GM19438 (cell line): Measurements from ENCODE around the gene ZDHHC11.
"Not testable (repeated sequence)": the region's sequence is repeated elsewhere in the genome, so short reads cannot be mapped to it uniquely, and the experiment has no call there.

ENCODE experiments used
- ATAC-seq: cut with Tn5 transposase; IDR thresholded peaks from one replicate; pipeline ENCODE4 v1.9.1; 2021; ENCODE audit warnings: low read depth; ENCODE audit not compliant: unreplicated experiment

The ZDHHC11 gene

DNA sequence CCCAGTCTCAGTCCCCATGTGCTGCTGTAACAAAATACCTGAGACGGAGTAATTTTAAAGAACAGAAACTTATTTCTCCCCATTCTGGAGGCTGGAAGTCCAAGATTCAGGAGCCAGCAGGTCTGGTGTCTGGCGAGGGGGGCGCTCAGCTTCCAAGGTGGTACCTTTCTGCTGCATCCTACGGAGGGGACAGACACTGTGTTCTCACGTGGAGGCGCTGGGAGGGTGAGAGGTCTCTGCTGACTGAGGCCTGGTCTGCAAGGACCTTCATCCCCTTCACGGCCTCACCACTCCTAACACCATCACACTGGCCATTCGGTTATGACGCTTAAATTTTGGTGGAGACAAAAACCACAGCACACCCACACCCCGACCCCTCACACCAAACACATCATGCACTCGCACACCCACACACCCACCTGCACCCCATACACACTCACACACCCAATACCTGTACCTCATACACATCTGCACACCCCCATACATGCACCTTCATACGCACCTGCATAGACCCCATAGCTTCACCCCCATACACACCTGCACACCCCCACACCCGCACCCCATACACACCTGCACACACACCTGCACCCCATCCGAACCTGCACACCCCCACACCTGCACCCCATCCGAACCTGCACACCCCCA is 9.8 kb upstream of the ZDHHC11 start:
- ATAC-seq, result no peak

DNA sequence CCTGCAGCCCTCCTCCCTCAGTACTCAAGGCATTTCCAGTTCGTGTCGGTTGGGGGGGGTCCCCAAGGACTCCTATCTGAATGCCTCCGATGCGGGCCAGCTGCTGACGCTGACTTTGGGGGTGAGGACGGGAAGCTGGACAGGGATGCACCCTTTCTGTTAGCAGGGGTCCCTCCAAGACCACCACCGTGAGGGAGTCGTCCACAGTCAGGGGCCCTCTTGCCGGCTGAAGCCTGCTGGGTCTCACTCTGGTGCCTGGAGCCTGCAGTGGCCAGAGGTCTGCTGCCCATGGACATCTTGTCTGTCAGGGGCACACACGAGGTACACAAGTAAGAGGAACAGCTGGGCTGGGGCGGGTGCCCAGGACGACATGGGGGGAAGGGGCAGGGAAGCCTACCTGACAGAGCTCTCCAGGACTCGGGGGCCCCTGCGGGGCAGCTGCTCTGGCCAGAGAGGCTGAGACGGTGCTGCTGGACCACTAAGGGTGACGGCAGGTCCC is 9.1 kb upstream of the ZDHHC11 start:
- ATAC-seq, result no peak

DNA sequence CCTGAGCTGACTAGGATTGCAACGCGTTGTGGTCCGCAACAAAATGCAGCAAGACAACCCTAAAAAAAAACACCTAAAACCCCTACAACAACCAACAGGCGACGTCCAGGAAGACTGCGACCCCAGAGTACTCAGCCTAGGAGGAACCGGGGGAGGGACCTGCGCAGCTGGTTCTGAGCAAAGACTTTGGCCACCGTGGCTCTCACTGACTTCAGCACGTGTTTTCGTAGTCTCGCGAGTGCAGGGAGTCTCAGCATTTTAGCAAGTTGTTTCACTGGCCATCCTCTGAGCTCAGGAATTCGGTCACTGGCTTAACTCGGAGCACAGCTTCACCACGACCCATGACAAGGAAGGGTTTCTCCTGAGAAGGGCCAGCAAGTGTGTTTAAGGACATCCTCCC is 8.6 kb upstream of the ZDHHC11 start:
- ATAC-seq, result no peak

DNA sequence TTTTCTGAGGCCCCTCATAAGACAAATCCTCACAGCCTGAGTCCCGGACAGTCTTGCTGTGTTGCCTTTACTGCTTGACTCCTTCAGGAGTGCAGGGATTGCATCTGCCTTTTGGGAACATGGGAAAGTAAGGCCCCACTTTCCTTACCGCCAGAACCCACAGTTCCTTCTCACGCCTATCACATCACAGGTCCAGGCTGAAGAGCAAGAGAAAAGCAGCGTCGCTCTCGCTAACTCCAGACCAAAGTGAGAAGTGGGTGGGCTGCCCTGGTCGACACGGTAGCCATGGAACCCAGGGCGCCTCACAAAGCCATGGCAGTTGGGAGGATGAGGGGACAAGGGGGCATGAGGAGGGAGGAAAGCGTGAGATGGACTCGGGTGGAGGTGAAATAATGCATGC is 7.9 kb upstream of the ZDHHC11 start:
- ATAC-seq, result no peak

DNA sequence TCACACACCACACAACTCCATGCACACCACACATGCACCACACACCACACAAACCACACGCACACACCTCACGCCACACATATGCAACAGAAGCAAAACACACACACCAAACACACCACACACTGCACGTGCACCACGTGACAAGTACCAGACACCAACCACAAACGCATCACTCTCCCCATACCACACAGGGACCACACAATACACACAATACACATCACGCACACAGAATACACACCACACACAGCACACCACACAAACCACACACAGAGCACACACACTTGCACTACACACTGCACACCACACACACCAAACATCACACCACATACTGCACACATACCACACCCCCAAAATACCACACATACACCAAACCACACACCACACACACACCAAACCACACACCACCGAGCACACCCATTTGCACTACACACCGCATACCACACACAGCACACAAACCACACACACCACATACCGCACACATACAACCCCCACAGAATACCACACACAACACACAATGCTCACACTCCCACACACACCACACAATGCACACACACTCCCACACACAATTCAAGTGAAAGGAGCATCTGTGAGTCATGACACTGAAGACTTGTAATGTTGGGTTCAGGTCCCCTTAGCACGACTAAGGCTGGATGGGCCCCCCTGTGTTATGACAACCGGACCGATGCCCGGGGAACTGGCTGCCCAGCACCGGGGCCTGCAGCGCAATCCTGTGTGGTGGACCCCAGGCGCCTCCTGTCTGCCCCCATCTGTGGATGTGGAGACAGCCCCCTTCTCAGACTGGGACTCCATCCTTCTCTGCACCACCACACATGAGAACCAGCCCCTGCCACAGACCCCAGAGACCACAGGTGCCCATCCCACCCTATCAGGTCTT is 6.0 kb upstream of the ZDHHC11 start:
- ATAC-seq, result no peak

DNA sequence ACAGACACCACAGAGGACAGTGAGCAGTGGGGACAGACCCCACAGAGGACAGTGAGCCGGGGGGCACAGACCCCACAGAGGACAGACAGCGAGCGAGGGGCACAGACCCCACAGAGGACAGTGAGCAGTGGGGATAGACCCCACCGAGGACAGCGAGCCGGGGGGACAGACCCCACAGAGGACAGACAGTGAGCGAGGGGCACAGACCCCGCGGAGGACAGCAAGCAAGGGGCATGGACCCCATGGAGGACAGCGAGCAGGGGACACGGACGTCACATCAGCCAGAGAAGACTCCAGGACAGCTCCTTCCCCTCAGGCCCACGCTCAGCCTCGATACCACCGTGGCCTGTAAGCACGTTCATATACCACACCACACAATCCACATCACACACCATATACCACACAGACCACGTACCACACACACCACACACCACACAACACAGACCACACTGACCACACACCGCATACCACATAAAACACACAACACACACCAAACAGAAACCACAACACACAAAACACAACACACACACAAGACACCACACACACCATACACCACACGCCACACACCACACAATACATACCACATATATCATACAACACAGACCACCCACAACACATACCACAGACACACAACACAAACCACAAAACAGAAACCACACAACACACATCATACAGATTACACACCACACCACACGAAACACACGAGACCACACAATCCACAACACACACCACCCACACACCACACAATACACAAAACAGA is 5.2 kb upstream of the ZDHHC11 start:
- ATAC-seq, result no peak

DNA sequence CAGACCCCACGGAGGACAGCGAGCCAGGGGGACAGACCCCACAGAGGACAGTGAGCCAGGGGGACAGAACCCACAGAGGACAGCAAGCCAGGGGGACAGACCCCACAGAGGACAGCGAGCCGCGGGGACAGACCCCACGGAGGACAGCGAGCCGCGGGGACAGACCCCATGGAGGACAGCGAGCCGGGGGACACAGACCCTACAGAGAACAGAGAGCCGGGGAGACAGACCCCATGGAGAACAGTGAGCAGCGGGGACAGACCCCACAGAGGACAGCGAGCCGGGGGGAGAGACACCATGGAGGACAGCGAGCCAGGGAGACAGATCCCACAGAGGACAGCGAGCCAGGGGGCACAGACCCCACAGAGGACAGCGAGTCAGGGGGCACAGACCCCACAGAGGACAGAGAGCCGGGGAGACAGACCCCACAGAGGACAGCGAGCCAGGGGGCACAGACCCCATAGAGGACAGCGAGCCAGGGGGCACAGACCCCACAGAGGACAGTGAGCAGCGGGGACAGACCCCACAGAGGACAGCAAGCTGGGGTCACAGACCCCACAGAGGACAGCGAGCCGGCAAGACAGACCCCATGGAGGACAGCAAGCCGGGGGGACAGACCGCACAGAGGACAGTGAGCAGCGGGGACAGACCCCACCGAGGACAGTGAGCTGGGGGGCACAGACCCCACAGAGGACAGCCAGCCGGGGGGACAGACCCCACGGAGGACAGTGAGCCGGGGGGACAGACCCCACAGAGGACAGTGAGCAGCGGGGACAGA is 4.4 kb upstream of the ZDHHC11 start:
- ATAC-seq, result no peak

DNA sequence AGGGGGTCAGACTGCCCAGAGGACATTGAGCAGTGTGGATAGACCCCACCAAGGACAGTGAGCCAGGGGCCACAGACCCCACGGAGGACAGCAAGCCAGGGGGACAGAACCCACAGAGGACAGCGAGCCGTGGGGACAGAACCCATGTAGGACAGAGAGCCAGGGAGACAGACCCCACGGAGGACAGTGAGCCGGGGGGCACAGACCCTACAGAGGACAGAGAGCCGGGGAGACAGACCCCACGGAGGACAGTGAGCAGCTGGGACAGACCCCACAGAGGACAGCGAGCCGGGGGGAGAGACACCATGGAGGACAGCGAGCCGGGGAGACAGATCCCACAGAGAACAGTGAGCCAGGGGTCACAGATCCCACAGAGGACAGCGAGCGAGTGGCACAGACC is 3.4 kb upstream of the ZDHHC11 start:
- no peak for ATAC-seq

DNA sequence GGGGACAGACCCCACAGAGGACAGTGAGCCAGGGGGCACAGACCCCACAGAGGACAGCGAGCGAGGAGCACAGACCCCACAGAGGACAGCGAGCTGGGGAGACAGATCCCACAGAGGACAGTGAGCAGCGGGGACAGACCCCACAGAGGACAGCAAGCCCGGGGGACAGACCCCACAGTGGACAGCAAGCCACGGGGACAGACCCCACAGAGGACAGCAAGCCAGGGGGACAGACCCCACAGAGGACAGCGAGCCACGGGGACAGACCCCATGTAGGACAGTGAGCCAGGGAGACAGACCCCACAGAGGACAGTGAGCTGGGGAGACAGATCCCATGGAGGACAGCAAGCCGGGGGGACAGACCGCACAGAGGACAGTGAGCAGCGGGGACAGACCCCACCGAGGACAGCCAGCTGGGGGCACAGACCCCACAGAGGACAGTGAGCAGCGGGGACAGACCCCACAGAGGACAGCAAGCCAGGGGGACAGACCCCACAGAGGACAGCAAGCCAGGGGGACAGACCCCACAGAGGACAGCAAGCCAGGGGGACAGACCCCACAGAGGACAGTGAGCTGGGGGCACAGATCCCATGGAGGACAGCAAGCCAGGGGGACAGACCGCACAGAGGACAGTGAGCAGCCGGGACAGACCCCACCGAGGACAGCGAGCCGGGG is 2.8 kb upstream of the ZDHHC11 start:
- ATAC-seq, result not testable (repeated sequence)

DNA sequence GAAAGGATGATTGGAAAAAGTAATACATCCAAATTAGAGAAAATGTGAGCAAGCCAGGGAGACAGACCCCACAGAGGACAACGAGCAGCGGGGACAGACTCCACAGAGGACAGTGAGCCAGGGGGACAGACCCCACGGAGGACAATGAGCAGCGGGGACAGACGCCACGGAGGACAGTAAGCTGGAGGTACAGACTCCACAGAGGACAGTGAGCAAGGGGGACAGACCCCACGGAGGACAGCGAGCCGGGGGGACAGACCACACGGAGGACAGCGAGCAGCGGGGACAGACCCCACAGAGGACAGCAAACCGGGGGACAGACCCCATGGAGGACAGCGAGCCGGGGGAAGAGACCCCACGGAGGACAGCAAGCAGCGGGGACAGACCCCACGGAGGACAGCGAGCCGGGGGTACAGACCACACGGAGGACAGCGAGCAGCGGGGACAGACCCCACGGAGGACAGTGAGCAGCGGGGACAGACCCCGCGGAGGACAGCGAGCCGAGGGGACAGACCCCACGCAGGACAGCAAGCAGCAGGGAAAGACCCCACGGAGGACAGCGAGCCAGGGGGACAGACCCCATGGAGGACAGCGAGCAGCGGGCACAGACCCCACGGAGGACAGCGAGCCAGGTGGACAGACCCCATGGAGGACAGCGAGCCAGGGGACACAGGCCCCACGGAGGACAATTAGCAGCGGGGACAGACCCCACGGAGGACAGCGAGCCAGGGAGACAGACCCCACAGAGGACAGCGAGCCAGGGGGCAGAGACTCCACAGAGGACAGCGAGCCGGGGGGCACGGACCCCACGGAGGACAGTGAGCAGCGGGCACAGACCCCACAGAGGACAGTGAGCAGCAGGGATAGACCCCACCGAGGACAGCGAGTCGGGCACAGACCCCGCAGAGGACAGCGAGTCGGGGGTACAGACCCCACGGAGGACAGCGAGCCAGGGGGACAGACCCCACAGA is 1.9 kb upstream of the ZDHHC11 start:
- ATAC-seq, result no peak

DNA sequence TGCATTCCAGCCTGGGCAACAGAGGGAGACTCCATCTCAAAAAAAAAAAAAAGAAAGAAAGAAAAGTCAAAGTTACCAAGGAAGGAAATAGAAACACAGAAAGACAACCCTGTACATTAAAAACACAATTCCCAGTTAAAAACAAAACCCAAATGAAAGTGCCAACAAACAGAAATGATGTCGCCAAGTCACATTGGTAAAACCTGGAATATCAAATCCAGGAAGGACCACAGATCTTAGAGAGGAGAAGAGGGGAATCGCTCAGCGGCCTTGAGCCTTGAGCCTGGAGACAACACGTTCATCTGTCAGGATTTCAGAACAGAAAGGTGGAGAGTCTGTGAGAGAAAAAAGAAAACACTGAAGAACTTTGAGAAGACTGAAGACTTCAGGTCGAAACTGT is 1.2 kb upstream of the ZDHHC11 start:
- no peak for ATAC-seq

DNA sequence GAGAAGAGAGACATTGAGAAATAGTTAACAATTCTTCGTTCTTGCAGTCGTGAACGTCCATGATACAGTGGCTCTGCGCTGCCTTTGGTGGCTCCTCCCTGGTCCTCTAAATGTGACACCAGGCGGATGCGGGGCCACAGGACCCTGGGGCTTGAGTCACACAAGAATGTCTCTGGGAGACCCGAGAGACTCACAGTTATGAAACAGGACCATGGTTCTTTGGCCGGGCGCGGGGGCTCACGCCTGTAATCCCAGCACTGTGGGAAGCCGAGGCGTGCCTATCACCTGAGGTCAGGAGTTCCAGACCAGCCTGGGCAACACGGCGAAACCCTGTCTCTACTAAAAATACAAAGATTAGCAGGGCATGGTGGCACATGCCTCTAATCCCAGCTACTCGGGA is 767 bp upstream of the ZDHHC11 start:
- ATAC-seq, result no peak

DNA sequence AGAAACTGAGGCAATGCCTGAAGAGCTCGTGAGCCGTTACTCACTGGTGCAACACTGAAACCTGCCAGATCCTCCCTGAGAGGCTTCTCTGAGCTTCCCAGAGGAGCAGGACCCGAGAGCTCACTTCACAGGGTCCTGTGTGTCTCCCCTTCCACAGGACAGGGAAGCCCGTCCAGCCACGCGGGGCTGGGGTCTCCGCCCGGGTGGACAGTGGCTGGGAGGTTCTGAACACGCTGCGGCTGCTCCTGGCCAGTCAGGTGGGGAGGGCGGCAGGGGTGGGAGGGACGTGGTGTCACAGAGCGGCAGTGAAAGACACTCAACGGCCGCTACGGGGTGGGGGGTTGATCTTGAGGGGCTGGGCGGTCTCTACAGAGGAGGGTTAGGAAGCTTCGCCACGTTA is 290 bp upstream of the ZDHHC11 start:
- no peak for ATAC-seq

DNA sequence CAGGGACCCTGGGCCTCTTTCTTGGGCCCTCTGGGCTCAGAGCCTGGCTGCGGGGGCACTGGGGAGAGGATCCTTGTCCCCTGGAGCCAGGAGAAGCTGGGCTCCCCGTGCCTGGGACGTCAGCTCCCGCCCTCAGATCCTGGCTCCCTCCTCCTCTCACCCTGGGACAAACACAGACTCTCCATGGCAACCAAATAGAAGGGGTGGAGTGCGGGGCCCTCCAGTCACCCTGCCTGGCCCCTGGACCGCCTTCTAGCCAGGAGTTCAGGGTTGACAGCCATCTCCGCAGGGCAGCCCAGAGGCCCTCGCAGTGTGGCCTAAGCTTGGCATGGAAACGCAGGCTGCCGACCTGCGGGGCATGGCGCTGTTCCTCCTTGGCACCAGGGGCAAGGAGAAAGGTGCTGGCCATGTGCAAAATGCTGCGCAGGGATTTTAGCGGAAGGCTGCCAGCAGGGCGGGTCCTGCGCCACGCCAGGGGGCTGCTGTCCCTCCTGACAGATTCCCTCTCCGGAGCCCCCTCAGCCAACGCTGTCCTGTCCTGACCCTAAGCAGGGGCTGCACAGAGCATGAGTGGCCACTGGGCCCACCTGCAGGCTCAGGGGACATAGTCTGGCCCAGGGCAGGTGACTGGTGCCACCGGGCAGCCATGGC is 1.0 kb downstream of the ZDHHC11 start:
- no peak for ATAC-seq

DNA sequence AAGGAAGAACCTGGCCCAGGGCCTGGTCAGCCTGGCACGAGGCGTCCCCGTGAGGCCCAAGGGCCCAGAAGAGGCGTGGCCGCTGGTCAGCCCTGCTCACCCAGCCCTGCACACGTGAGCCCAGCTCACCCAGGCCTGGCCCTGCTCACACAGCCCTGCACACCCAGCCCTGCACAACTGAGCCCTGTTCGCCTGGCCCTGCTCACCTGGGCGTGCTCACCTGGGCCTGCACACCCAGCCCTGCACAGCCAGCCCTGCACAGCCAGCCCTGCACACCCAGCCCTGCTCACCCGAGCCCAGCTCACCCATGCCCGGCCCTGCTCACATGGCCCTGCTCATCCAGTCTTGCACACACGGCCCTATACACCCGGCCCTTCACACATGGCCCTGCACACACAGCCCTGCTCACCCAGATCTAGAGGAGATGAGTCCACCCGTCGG is 2.1 kb downstream of the ZDHHC11 start:
- no peak for ATAC-seq

DNA sequence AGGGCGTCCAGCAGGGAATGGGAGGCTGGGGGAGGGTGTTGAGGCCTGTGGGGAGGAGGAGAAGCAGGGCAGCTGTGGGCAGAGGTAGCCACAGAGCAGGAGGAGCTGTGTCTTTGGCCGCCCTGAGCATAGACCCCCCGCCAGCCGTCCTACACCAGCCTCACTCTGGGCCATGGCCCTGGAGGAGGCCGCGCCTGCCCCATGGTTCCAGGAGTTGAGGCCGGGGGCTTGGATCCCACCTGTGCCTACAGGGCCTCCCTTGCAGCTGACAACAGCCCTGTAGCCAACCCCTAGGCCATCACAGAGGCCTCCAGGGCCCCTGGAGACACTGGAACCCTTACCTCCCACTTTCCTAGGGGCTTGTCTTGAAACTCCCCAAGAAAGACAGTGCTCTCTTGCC is 3.0 kb downstream of the ZDHHC11 start:
- ATAC-seq, result not testable (repeated sequence)

DNA sequence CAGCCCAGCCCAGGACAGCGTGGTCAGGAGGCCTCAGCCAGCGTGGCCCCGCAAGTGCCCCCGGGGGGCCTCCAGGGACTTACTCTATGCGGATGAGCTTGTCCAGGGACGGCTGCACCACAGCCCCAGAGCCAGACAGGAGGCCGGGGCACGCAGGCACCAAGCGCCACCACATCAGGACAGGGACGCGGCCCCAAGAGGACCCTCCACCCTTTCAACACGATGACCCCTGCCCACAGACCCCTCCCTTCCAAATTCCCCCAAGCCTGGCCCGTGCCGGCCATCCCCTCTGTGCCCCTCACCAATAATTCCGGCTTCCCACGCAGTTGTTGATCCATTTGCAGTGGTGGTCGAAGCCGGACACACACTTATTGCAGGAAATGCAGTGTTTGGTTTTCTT is 3.6 kb downstream of the ZDHHC11 start:
- ATAC-seq, result not testable (repeated sequence)

DNA sequence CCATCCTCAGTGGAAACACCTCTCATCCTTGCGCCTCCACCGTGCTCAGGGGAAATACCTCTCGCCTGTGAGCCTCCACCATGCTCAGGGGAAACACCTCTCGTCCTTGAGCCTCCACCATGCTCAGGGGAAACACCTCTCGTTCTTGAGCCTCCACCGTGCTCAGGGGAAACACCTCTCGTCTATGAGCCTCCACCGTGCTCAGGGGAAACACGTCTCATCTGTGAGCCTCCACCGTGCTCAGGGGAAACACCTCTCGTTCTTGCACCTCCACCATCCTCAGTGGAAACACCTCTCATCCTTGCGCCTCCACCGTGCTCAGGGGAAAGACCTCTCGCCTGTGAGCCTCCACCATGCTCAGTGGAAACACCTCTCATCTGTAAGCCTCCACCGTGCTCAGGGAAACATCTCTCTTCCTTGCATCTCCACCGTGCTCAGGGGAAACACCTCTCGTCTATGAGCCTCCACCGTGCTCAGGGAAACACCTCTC is 4.1 kb downstream of the ZDHHC11 start:
- not testable (repeated sequence) for ATAC-seq
